Stimulated activated CD8-positive, alpha-beta memory T cell treated with anti-CD3 and anti-CD28 coated beads, Interleukin-15, amount 100 ng/mL, for 4 hours (primary cell): Measurements from ENCODE around the gene WLS.
"Not testable (repeated sequence)": the region's sequence is repeated elsewhere in the genome, so short reads cannot be mapped to it uniquely, and the experiment has no call there.

Experiments
- DNase-seq, 2 donors: peaks; one replicate each; pipeline ENCODE4 v3.0.0-alpha.2; 2020; ENCODE audit warnings: low read depth in 2 of 2

WLS gene

GRCh38 chr1:68232289-68233148 lies at the start of gene WLS:
Gene WLS, minus strand, starts transcription at chr1:68232523. Its CDS starts 224 bp downstream, at chr1:68232299.
- no peak for DNase-seq

- no peak for DNase-seq
These were observed 48.0 kb upstream of the WLS start for GRCh38 chr1:68280286-68280685.

- no peak for DNase-seq
These were observed 47.5 kb upstream of the WLS start for GRCh38 chr1:68279846-68280245.

DNA sequence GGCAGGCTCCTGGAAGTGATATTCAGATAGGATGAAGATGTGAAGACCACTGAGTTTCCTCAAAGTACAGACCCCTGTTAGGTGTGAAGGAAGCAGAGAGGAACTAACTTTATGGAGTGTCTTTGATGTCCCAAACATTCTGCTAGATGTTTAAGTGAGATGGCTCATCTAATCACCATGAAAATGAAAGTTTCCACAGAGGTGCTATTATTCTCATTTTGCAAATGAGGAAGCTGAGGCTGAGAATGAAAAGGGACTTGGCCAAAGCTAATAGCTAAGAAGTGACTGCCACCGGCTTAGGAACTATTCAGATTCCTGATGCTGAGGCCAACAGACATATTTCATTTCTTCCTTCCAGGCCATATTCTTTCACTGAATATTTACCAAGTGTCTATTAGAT lies 45.9 kb upstream of the WLS start:
- DNase-seq, result no peak

DNA sequence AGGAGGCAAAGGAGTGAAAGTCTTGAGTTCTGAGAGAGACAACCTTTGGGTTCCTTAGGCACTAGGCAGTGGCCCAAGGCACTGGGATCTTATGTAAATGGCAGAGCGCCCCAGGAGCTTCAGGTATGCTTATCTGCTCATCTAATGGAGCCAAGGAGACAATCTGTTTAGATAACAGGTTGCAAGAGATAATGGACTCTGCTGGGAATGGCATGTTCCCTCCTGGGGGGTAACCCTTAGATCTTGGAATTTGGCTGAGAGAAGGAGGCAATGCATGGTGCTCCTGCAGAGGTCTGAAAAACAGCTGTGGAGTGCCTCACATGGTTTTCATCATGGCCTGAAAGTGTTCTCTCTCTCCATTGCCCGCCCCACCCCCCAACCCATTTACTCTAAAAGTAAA lies 44.1 kb upstream of the WLS start:
- DNase-seq, result no peak

- no peak for DNase-seq
These were observed 41.2 kb upstream of the WLS start for GRCh38 chr1:68273530-68273929.

DNA sequence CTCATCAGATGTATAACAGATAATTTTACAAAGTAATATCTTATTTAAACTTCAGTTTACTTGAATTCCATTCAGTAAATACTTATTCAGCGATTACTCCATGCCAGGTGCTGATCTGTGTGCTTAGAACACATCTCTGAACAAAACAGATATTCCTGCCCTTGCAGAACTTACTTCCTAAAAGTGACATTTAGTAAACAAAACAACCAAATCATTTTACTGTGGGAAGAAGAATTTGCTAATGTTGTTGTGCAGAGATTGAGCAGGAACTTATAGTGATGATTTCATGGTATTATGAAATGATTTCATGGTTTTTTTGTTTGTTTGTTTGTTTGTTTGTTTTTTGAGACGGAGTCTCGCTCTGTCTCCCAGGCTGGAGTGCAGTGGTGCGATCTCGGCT lies 39.3 kb upstream of the WLS start:
- DNase-seq, result no peak

DNA sequence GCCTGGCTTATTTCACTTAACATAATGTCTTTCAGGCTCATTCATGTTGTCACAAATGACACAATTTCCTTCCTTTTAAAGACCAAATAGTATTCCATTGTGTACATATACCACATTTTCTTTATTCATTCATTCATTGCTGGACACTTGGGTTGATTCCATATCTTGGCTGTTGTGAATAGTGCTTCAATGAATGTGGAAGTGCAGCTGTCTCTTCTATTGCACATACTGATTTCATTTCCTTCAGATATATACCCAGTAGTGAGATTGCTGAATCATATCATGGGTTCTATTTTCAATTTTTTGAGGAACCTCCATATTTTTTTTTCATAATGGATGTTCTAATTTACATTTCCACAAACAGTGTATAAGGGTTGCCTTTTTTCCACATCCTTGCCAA lies 38.6 kb upstream of the WLS start:
- DNase-seq, result no peak

- no peak for DNase-seq
These were observed 37.5 kb upstream of the WLS start for GRCh38 chr1:68269637-68270430.

DNA sequence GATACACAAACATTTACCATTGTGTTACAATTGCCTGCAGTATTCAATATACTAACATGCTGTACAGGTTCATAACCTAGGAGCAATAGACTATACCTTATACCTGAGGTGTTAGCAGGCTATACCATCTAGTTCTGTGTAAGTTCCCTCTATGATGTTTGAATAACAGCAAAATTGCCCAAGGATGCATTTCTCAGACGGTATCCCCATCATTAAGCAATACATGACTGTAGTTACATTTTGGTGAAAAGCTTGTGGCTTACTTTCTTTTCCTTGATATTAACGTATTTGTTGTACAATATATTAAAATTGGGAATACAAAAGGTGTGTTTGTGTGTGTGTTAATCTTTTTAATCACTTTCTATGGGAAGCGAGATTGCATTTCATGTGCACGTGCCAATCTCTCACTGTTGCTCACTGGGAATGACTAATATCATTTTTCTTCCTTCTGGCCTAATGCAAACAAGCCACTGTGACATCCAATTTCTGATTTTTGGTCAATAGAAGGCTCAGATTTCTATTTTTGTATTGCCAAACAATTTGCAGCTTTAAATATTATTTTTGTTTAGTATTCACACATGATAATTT lies 36.7 kb upstream of the WLS start:
- DNase-seq, result no peak

DNA sequence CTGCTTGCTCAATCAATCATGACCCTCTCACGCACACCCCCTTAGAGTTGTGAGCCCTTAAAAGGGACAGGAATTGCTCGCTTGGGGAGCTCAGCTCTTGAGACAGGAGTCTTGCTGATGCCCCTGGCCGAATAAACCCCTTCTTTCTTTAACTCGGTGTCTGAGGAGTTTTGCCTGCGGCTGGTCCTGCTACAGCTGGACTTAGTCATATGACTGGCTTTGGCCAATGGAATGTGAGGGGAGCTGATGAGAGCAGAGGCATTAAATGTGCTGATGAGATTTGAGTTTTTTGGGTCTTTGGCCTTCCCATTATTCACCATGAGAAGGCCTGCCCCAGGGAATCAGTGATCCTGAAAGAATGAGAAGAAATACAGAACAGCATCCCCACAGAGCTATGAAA lies 24.5 kb upstream of the WLS start:
- not testable (repeated sequence) for DNase-seq

DNA sequence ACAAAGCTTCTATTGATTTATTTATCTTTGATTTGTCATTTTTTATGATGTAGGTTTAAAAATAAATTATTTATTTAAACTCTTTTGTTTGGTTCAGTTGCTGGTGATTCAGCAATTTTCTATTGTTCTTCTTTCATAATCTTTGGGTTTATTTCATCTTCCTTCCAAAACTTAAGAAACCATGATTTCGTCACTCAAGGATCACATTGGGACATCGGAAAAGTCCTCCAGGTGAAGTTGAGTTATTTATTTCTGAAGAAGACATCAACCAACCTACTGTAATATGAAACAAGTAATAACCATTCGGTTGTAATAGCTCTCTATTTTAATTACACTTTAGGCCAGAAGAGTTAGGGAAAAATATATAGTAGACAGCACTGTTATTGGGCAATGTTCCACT lies 23.0 kb upstream of the WLS start:
- no peak for DNase-seq

DNA sequence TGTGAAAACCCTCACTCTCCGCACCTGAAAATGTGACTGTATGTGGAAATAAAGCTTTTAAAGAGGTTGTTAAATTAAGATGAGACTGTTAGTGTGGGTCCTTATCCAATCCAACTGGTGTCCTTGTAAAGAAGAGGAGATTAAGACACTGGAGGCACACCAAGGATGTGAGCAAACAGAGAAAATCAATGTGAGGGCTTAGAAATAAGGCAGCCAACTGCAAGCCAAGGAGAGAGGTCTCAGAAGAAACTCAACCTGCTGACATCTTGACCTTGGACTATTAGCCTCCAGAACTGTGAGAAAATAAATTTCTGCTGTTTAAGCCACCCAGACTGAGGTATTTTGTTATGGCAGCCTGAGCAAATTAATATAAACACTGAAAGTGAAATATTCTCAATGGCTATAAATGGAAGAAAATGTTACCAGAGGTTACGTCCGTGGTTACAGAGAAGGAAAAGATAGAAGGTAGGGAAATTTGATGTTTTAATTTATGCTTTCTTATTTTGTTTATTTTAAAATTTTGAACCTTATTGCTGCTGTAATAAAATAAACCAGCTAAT lies 22.4 kb upstream of the WLS start:
- DNase-seq, result no peak

GRCh38 chr1:68237040-68237439 lies 4.7 kb upstream of the WLS start:
- DNase-seq, result no peak

DNA sequence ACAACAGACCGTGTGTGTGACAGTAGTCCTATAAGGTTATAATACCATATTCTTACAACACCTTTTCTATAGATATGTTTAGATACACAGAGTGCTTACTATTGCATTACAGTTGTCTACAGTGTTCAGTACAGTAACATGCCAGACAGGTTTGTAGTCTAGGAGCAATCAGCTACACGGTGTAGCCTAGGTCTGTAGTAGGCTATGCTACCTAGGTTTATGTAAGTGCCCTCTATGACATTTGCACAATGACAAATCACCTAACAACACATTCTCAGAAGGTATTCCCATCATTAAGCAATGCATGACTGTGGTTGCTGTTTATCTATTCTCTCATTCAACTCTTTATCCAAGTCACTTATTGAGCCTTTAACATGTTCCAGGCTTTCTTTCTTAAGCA lies 1.8 kb upstream of the WLS start:
- DNase-seq, result no peak

GRCh38 chr1:68233202-68233601 lies 879 bp upstream of the WLS start:
- no peak for DNase-seq

GRCh38 chr1:68231627-68232288 lies 565 bp downstream of the WLS start:
- no peak for DNase-seq

DNA sequence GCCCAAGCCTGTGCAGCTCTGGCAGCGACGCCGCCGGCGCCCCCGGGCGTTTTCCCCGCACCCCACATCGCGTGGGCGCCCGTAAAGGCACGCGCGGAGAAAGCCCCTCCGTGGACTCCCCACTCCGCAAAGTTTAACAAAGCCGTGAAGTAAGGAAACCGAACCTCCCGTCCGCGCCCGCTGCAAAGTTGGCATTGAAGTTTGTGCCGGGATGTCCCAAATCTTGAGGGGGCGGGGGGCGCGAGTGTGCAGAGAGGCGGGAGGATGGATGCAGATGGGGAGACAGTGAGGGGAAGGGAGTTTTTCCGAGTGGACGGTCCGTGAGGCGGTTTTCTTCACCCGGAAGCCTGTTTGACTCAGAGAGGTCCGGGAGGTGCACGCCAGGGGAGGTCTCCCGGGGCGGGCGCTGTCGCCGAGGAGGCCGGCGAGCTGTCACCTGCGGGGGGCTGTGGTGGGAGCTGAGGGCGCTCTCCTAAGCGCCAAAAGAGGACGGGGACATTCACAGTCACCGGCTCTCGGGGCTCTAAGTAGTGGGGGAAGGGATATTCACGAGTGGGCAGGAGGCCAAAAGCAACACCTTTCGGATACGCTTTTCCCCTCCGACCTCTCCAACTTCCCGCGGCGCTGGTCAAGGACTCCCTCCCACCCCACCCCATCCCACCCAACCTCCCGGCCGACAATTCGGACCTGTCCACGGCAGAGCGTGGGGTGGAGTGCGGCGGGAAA lies 1.3 kb downstream of the WLS start:
- no peak for DNase-seq

DNA sequence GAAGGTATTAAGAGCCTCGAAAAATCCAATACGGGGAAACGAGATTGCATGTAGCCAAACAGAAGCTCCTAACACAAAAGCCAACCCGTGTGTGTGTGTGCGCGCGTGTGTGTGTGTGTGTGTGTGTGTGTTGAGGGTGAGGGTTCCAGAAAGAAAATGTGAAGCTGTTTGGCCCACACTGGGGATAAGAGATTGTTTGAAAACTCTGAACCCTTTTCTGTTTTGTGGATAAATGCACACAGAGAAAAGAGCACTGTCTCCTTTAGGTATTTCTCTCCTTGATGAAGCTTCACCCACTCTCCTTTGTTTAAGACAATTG lies 1.9 kb downstream of the WLS start:
- no peak for DNase-seq

DNA sequence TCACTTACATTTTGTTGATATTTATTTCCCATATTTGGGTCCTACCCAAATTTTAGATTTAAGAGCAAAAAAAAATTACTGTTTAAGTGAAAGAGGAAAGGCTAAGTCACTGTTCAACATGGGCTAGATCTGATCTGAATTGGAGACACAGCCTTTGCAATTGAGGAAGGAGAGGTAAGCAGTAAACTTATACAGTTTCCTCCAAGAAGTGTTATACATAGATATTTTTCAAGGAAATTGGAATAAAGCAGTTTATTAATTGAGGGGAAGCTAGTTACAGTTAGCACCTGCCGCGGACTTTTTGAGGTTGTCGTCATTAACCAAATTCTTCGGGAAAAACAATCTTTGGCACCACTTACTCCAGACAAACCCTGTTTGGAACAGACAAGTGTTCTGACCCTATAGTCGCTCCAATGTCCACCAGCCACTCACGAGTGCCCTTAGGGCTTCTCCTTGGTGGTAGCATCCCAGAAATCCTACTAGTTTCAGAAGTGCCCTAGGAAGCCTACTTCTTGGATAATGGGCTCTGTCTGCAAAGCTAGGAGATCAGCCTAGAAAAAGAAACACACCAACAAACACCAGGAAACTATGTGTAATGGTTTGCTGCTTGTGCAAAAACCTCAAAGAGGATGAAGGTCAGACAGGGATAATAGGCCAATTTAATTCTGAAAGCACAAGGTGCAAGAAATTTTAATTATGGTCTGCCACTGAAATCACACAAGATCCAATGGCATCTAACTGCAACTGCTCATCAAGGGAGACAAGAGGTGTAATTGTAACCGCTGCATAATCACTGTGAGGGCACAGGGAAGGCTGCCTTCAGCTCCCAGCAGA lies 2.5 kb downstream of the WLS start:
- DNase-seq, result no peak
